CD4-positive, alpha-beta memory T cell (primary cell): ENCODE data around the gene AKR1A1. TPM values are rescaled to one million over a fixed set of nuclear protein-coding genes. Genes with fewer than 3 reads are reported as not detected.

ENCODE experiments used
- CTCF ChIA-PET: fragments of 350-600 bp; sonication (Branson Sonifier 250); formaldehyde crosslinking; loops from one replicate; lab custom pipeline; 2021; ENCODE audit warnings: inconsistent platforms; ENCODE audit not compliant: partially characterized antibody; lab: Charles Lee
- POLR2A ChIA-PET: fragments of 350-600 bp; sonication (Branson Sonifier 250); formaldehyde crosslinking; loops from one replicate; lab custom pipeline; 2021; ENCODE audit not compliant: partially characterized antibody; lab: Charles Lee
- DNase-seq, 5 donors: peaks; one replicate each; pipeline versions ENCODE4 v3.0.0 to v3.0.0-alpha.2; 2020 to 2022; ENCODE audit warnings: mixed read lengths in 1 of 5
- H3K27ac ChIP-seq: one replicate; pipeline ENCODE4 v1.7.0; 2013; ENCODE audit warnings: low read depth, low read length
- H3K27me3 ChIP-seq: 2 replicates; pipeline ENCODE4 v1.7.0; 2013; ENCODE audit warnings: mild to moderate bottlenecking, low read length, moderate library complexity; ENCODE audit not compliant: insufficient read depth
- H3K36me3 ChIP-seq: 2 replicates; pipeline ENCODE4 v1.7.0; 2013; ENCODE audit warnings: mild to moderate bottlenecking, low read length, moderate library complexity; ENCODE audit not compliant: insufficient read depth
- H3K4me1 ChIP-seq: 2 replicates; pipeline ENCODE4 v1.7.0; 2013; ENCODE audit warnings: mild to moderate bottlenecking, low read length, moderate library complexity; ENCODE audit not compliant: insufficient read depth
- H3K4me3 ChIP-seq, 2 donors: one replicate each; pipeline ENCODE4 v1.7.0; 2013; ENCODE audit warnings: low read length in 2 of 2, mild to moderate bottlenecking in 1 of 2
- H3K9me3 ChIP-seq, 2 donors: one replicate each; pipeline ENCODE4 v1.7.0; 2013; ENCODE audit warnings: low read length in 2 of 2, control low read depth in 1 of 2; ENCODE audit not compliant: control insufficient read depth in 1 of 2
- H3K27ac Mint-ChIP-seq, 7 donors: one replicate each; pipeline ENCODE4 v1.8.0; 2020 to 2021; ENCODE audit warnings: mixed read lengths in 7 of 7, mild to moderate bottlenecking in 6 of 7, inconsistent platforms in 3 of 7, moderate library complexity in 3 of 7
- H3K27me3 Mint-ChIP-seq, 2 donors: one replicate each; pipeline ENCODE4 v1.8.0; 2020 to 2021; ENCODE audit warnings: mixed read lengths in 2 of 2
- H3K36me3 Mint-ChIP-seq, 2 donors: one replicate each; pipeline ENCODE4 v1.8.0; 2020 to 2021; ENCODE audit warnings: mixed read lengths in 2 of 2, inconsistent platforms in 1 of 2, mild to moderate bottlenecking in 1 of 2
- H3K4me1 Mint-ChIP-seq, 4 donors: one replicate each; pipeline ENCODE4 v1.8.0; 2020 to 2021; ENCODE audit warnings: mixed read lengths in 4 of 4, mild to moderate bottlenecking in 1 of 4
- H3K4me3 Mint-ChIP-seq, 8 donors: one replicate each; pipeline ENCODE4 v1.8.0; 2020 to 2021; ENCODE audit warnings: mixed read lengths in 8 of 8, mild to moderate bottlenecking in 7 of 8, moderate library complexity in 6 of 8, inconsistent platforms in 3 of 8
- H3K9me3 Mint-ChIP-seq, 8 donors: one replicate each; pipeline ENCODE4 v1.8.0; 2020 to 2021; ENCODE audit warnings: mixed read lengths in 8 of 8, mild to moderate bottlenecking in 5 of 8, inconsistent platforms in 3 of 8, moderate library complexity in 1 of 8
- intact Hi-C: fragments of 100-400 bp; cut with micrococcal nuclease; formaldehyde crosslinking; loops from one replicate; pipeline ENCODE4 v1.15.1; 2023
- polyA plus RNA-seq, 2 donors: library from polyadenylated mRNA; unstranded; fragments of 300-500 nt; fragmentation: Illumina TruSeq; gene quantifications; one replicate each; pipeline ENCODE4 v1.2.3, GENCODE V29; 2021
- total RNA-seq, 2 experiments: library from RNA; stranded (reverse); gene quantifications; one replicate each; pipeline ENCODE4 v1.2.3, GENCODE V29; 2021

Gene AKR1A1
- total and polyA plus RNA-seq, 4 experiments from 2014 or later = 84.3 to 124 (median 92.2) TPM

DNA sequence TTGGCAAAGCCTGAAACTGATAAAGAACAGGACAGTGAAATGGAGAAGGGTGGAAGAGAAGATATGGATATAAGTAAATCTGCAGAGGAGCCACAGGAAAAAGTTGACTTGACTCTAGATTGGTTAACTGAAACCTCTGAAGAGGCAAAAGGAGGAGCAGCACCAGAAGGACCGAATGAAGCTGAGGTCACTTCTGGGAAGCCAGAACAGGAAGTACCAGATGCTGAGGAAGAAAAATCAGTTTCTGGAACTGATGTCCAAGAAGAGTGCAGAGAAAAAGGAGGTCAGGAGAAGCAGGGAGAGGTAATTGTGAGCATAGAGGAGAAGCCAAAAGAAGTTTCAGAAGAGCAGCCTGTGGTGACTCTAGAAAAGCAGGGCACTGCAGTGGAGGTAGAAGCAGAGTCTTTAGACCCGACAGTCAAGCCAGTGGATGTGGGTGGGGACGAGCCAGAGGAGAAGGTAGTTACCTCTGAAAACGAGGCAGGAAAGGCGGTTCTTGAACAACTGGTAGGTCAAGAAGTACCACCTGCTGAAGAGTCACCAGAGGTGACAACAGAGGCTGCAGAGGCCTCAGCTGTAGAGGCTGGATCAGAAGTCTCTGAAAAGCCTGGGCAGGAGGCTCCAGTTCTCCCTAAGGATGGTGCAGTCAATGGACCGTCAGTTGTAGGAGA, 56.9 kb downstream of the AKR1A1 start:
- POLR2A ChIA-PET = interaction anchor here (0.6 to 1.2 kb wide), 3 partner anchors 21 to 948 kb away, joined by 3 to 4 read pairs (median 3); partner anchors contain the start of gene TMEM69
- H3K4me1 Mint-ChIP-seq = peaks cover 17 to 44% (median 30%) of the 10 kb centered on the region in 4 donors
- H3K27ac Mint-ChIP-seq = peak overlapping the region; percentile 20 to 93 (median 70)
- Histone ChIP-seq H3K36me3 (peaks cover 46% of the 10 kb centered on the region), H3K9me3 (no peaks in the 10 kb centered on the region), H3K4me3 (no peak overlapping the region), H3K27me3 (no peaks in the 10 kb centered on the region), H3K4me1 (peaks cover 9% of the 10 kb centered on the region), H3K27ac (no peak overlapping the region)
- no peaks in the 10 kb centered on the region for H3K27me3 Mint-ChIP-seq
- no peak for DNase-seq
- intact Hi-C loops = no loop called here
- peaks cover 42 to 71% of the 10 kb centered on the region in 2 donors for H3K36me3 Mint-ChIP-seq
- H3K4me3 Mint-ChIP-seq = peak overlapping the region in 3 of 8 donors; percentile 21 to 30 (median 22)
- no peaks in the 10 kb centered on the region for H3K9me3 Mint-ChIP-seq
- CTCF ChIA-PET = no interaction called here

GRCh38 chr1:45608175-45609156, 57.8 kb downstream of the AKR1A1 start:
- Mint-ChIP-seq H3K27me3 (no peaks in the 10 kb centered on the region), H3K9me3 (no peaks in the 10 kb centered on the region), H3K27ac (peak overlapping the region; percentile 41 to 90 (median 62)), H3K4me3 (peak overlapping the region in 1 of 8 donors; percentile 4), H3K4me1 (peaks cover 17 to 44% (median 30%) of the 10 kb centered on the region in 4 donors), H3K36me3 (peaks cover 42 to 73% of the 10 kb centered on the region in 2 donors)
- H3K4me1 ChIP-seq = peaks cover 9% of the 10 kb centered on the region
- H3K9me3 ChIP-seq = no peaks in the 10 kb centered on the region
- H3K36me3 ChIP-seq = peaks cover 48% of the 10 kb centered on the region
- H3K4me3 ChIP-seq = no peak overlapping the region
- no peak overlapping the region for H3K27ac ChIP-seq
- ChIA-PET CTCF (no interaction called here), POLR2A (interaction anchor here (0.6 to 1.2 kb wide), 2 partner anchors 22 to 949 kb away, joined by 3 read pairs; no protein-coding TSS in a partner anchor)
- intact Hi-C loops = no loop called here
- H3K27me3 ChIP-seq = no peaks in the 10 kb centered on the region
- no peak for DNase-seq

- peaks cover 17 to 38% (median 26%) of the 10 kb centered on the region in 4 donors for H3K4me1 Mint-ChIP-seq
- H3K27me3 Mint-ChIP-seq = no peaks in the 10 kb centered on the region
- no peaks in the 10 kb centered on the region for H3K9me3 ChIP-seq
- no peak overlapping the region for H3K27ac ChIP-seq
- no peak for DNase-seq
- peaks cover 69% of the 10 kb centered on the region for H3K36me3 ChIP-seq
- H3K36me3 Mint-ChIP-seq = peaks cover 49 to 81% of the 10 kb centered on the region in 2 donors
- no peaks in the 10 kb centered on the region for H3K27me3 ChIP-seq
- CTCF ChIA-PET = no interaction called here
- H3K27ac Mint-ChIP-seq = peak overlapping the region in 5 of 7 donors; percentile 13 to 80 (median 48)
- H3K4me1 ChIP-seq = peaks cover 9% of the 10 kb centered on the region
- H3K4me3 ChIP-seq = no peak overlapping the region
- POLR2A ChIA-PET = interaction anchor here (0.6 kb wide), 1 partner anchor 60 kb away, joined by 3 read pairs; no protein-coding TSS in a partner anchor
- H3K4me3 Mint-ChIP-seq = no peak overlapping the region
- no peaks in the 10 kb centered on the region for H3K9me3 Mint-ChIP-seq
- intact Hi-C loops = no loop called here
Observed at GRCh38 chr1:45610589-45611226, 60.1 kb downstream of the AKR1A1 start.

- no peak overlapping the region for H3K27ac ChIP-seq
- DNase-seq = no peak
- H3K9me3 ChIP-seq = no peaks in the 10 kb centered on the region
- no peaks in the 10 kb centered on the region for H3K27me3 ChIP-seq
- Mint-ChIP-seq H3K4me3 (no peak overlapping the region), H3K4me1 (peaks cover 6 to 17% (median 11%) of the 10 kb centered on the region in 4 donors), H3K27ac (peak overlapping the region in 3 of 7 donors; percentile 6 to 65 (median 44)), H3K27me3 (no peaks in the 10 kb centered on the region), H3K36me3 (peaks cover 50 to 81% of the 10 kb centered on the region in 2 donors), H3K9me3 (no peaks in the 10 kb centered on the region)
- H3K36me3 ChIP-seq = peaks cover 71% of the 10 kb centered on the region
- H3K4me1 ChIP-seq = peaks cover 8% of the 10 kb centered on the region
- POLR2A ChIA-PET = interaction anchor here (1.0 kb wide), 1 partner anchor 18 kb away, joined by 3 read pairs; no protein-coding TSS in a partner anchor
- intact Hi-C loops = no loop called here
- H3K4me3 ChIP-seq = no peak overlapping the region
- CTCF ChIA-PET = no interaction called here
Observed at GRCh38 chr1:45612941-45613579, 62.4 kb downstream of the AKR1A1 start.

- Histone ChIP-seq H3K27me3 (no peaks in the 10 kb centered on the region), H3K4me3 (no peak overlapping the region), H3K36me3 (peaks cover 60% of the 10 kb centered on the region), H3K4me1 (no peaks in the 10 kb centered on the region), H3K27ac (no peak overlapping the region), H3K9me3 (no peaks in the 10 kb centered on the region)
- peaks cover 0 to 7% (median 2%) of the 10 kb centered on the region in 4 donors for H3K4me1 Mint-ChIP-seq
- H3K4me3 Mint-ChIP-seq = no peak overlapping the region
- H3K9me3 Mint-ChIP-seq = no peaks in the 10 kb centered on the region
- ChIA-PET CTCF (no interaction called here), POLR2A (no interaction called here)
- H3K36me3 Mint-ChIP-seq = peaks cover 36 to 78% of the 10 kb centered on the region in 2 donors
- no peaks in the 10 kb centered on the region for H3K27me3 Mint-ChIP-seq
- peak overlapping the region in 2 of 7 donors; percentile 3 to 44 for H3K27ac Mint-ChIP-seq
- intact Hi-C loops = no loop called here
- DNase-seq = no peak
Observed at GRCh38 chr1:45615885-45616284, 65.3 kb downstream of the AKR1A1 start.

- no peak overlapping the region for H3K4me3 Mint-ChIP-seq
- H3K27me3 ChIP-seq = no peaks in the 10 kb centered on the region
- H3K27me3 Mint-ChIP-seq = no peaks in the 10 kb centered on the region
- intact Hi-C loops = no loop called here
- H3K27ac Mint-ChIP-seq = peak overlapping the region in 2 of 7 donors; percentile 12 to 81
- H3K4me3 ChIP-seq = no peak overlapping the region
- H3K4me1 Mint-ChIP-seq = peaks cover 0 to 7% (median 2%) of the 10 kb centered on the region in 4 donors
- H3K36me3 ChIP-seq = peaks cover 57% of the 10 kb centered on the region
- H3K9me3 ChIP-seq = no peaks in the 10 kb centered on the region
- H3K27ac ChIP-seq = no peak overlapping the region
- peaks cover 32 to 71% of the 10 kb centered on the region in 2 donors for H3K36me3 Mint-ChIP-seq
- H3K4me1 ChIP-seq = no peaks in the 10 kb centered on the region
- ChIA-PET CTCF (no interaction called here), POLR2A (no interaction called here)
- no peaks in the 10 kb centered on the region for H3K9me3 Mint-ChIP-seq
- DNase-seq = no peak
Observed at GRCh38 chr1:45617618-45618017, 67.0 kb downstream of the AKR1A1 start.
